22Rv1 (cell line): Measurements from ENCODE around the gene ASTN2.

Source experiments
- ZFX ChIP-seq: fragments of 450-650 bp; IDR thresholded peaks from 2 replicates; pipeline ENCODE4 v1.6.1; 2017; ENCODE audit warnings: antibody characterized with exemption, borderline replicate concordance
- TF ChIP-seq, protein P1 (sequence below): fragments of 450-650 bp; IDR thresholded peaks from 2 replicates; pipeline ENCODE4 v1.5.1; 2017; ENCODE audit warnings: mild to moderate bottlenecking

DNA sequence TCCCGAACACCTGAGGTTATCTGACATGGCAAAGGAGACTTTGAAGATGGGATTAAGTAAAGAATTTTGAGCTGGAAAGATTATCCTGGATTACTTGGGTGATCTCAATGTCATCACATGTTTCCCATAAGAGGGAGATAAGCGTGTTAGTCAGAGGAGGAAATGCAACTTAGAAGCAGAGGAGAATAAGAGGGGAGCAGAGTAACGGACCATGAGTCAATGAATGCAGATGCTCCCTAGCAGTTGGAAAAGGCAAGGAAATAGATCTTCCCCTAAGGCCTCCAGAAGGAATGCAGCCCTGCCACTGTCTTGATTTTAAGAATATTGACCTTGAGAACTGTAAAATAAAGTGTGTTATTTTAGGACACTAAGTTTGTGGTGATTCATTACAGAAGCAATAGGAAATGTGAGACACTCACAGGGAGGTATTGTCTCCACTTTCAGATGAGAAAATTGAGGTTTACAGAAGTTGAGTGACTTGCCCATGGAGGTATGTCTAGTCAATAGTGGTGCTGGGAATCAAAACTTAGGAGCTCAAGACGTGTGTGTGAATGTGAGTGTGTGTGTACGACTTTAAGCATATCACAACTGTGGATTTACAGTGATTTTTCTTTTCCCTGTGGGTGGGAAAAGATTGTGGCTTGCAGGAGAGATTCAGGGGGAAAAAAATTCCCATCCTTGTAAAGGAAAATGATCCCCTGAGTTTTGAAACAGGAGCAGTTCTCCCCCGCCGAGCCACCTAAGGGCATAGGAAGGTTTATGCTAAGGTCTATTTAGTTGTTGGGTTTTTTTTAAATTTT is 602.4 kb downstream of the ASTN2 start:
- TF ChIP-seq, protein P1, sequence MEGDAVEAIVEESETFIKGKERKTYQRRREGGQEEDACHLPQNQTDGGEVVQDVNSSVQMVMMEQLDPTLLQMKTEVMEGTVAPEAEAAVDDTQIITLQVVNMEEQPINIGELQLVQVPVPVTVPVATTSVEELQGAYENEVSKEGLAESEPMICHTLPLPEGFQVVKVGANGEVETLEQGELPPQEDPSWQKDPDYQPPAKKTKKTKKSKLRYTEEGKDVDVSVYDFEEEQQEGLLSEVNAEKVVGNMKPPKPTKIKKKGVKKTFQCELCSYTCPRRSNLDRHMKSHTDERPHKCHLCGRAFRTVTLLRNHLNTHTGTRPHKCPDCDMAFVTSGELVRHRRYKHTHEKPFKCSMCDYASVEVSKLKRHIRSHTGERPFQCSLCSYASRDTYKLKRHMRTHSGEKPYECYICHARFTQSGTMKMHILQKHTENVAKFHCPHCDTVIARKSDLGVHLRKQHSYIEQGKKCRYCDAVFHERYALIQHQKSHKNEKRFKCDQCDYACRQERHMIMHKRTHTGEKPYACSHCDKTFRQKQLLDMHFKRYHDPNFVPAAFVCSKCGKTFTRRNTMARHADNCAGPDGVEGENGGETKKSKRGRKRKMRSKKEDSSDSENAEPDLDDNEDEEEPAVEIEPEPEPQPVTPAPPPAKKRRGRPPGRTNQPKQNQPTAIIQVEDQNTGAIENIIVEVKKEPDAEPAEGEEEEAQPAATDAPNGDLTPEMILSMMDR: no peak
- no peak for TF ChIP-seq ZFX
